Heart left ventricle (tissue), 16 donors: ENCODE results near the gene IL1R2. TPM values are rescaled to one million over a fixed set of nuclear protein-coding genes. Genes with fewer than 3 reads are reported as not detected.

Experiments
- ATAC-seq, 4 donors: fragments of 200-7000 bp; cut with Tn5 transposase; one replicate each; pipeline ENCODE4 v1.9.1; 2020 to 2022; ENCODE audit warnings: moderate library complexity in 4 of 4, mild to moderate bottlenecking in 3 of 4, moderate number of reproducible peaks in 1 of 4
- DNase-seq, 5 donors: peaks; one replicate each; pipeline ENCODE4 v3.0.0-alpha.2; 2020
- H3K27ac ChIP-seq, 12 donors: fragments of 200-600 bp; sonication (generic) in 4 of 12; one replicate each; pipeline versions ENCODE4 v1.5.0 to v1.8.0; 2016 to 2022; ENCODE audit warnings: mild to moderate bottlenecking in 2 of 12
- H3K27me3 ChIP-seq, 9 donors: fragments of 200-600 bp; sonication (generic) in 2 of 9; one replicate each; pipeline versions ENCODE4 v1.5.1 to v1.8.0; 2016 to 2022; ENCODE audit warnings: mild to moderate bottlenecking in 3 of 9
- H3K36me3 ChIP-seq, 9 donors: fragments of 200-600 bp; sonication (generic) in 2 of 9; one replicate each; pipeline versions ENCODE4 v1.5.0 to v1.8.0; 2018 to 2022; ENCODE audit warnings: mild to moderate bottlenecking in 2 of 9
- H3K4me1 ChIP-seq, 12 donors: fragments of 200-600 bp; sonication (generic) in 4 of 12; one replicate each; pipeline versions ENCODE4 v1.5.0 to v1.8.0; 2016 to 2022; ENCODE audit warnings: mild to moderate bottlenecking in 3 of 12
- H3K4me3 ChIP-seq, 12 donors: fragments of 200-600 bp; sonication (generic) in 4 of 12; one replicate each; pipeline versions ENCODE4 v1.5.0 to v1.8.0; 2017 to 2022; ENCODE audit warnings: mild to moderate bottlenecking in 9 of 12, moderate library complexity in 4 of 12
- H3K9me3 ChIP-seq, 12 donors: fragments of 200-600 bp; sonication (generic) in 4 of 12; one replicate each; pipeline versions ENCODE4 v1.5.0 to v1.8.0; 2016 to 2022; ENCODE audit warnings: mild to moderate bottlenecking in 1 of 12
- CTCF ChIP-seq, 12 donors: fragments of 200-600 bp; sonication (generic) in 4 of 12; IDR thresholded peaks; one replicate each; pipeline versions ENCODE4 v1.5.0 to v1.8.0; 2018 to 2022; ENCODE audit warnings: antibody characterized with exemption in 12 of 12, mild to moderate bottlenecking in 5 of 12
- POLR2A ChIP-seq, 2 donors: fragments of 450-650 bp; IDR thresholded peaks; one replicate each; pipeline ENCODE4 v1.6.1; 2017; ENCODE audit warnings: antibody characterized with exemption in 2 of 2, mild to moderate bottlenecking in 2 of 2, moderate library complexity in 2 of 2
- WGBS, 4 donors: extraction: QIAGEN DNeasy Blood & Tissue Kit in 2 of 4; methylation state at CpG; one replicate each; pipeline versions ENCODE4 v1.1.5 to v1.1.7; 2013 to 2018; 5-methylcytosine and 5-hydroxymethylcytosine counted together
- intact Hi-C, 10 donors: fragments of 100-400 bp; cut with DNase I; formaldehyde crosslinking; loops; one replicate each; pipeline versions ENCODE4 v1.11.1 to v1.14.2; 2022
- polyA plus RNA-seq, 2 donors: library from polyadenylated mRNA; stranded (reverse); fragments of 200-250 nt; gene quantifications; one replicate each; pipeline ENCODE4 v1.2.3, GENCODE V29; 2013
- total RNA-seq, 9 donors: library from RNA; depleted of rRNA in 2 of 9; stranded (reverse); fragments of >200 nt in 2 of 9; fragmentation: NEBNext Ultra II Directional in 3 of 9; extraction: Animal tissue kit (Norgen Biotek cat#: 25700) in 3 of 9; gene quantifications; one replicate each; pipeline versions ENCODE4 v1.1.0 to v1.2.4, GENCODE V29; 2016 to 2023
- donor health status: ischemic (EF 13 %, LVEDD 7.1; RV severe dilation, severe dysfunction).
- donor health status: healthy with polysubstance abuse.
- donor health status: DM: no; HTN: yes; CAD: no.
- donor health status: DM: no; HTN: no; CAD: no.
- donor health status: ischemic (EF 25% LVEDD 6.9; RV normal size, moderate dysfunction).
- donor health status: ischemic (EF 25% LVEDD 5.7; RV mildly dilated, moderate dysfunction).
- donor health status: healthy.
- donor health status: DM: yes; HTN: yes; CAD: no.
- donor health status: ischemic (EF 35%, LVEDD 5.7; RV mildly dilated, moderate dysfunction).
- donor health status: nonischemic (EF 11% LVEDD 7.7; RV severe dilation, severe dysfunction).
- donor health status: DM: yes; HTN: yes; CAD: no.
- donor health status: PGD.
- donor health status: ischemic (EF 29% LVEDD 5.4; RV normal size, mild dysfunction).
- donor health status: nonischemic (EF 23%, LVEDD 6.1; RV moderate dilation, normal function).

Gene IL1R2
- total and polyA plus RNA-seq, 11 donors = 0.77 to 8.0 (median 2.1) TPM; not detected in 3

GRCh38 chr2:102040229-102040628 lies 48.5 kb downstream of the IL1R2 start:
- Histone ChIP-seq H3K27me3 (no peaks in the 10 kb centered on the region), H3K4me3 (no peak overlapping the region), H3K36me3 (no peaks in the 10 kb centered on the region), H3K4me1 (peaks cover 0 to 47% (median 8%) of the 10 kb centered on the region in 12 donors), H3K27ac (peak overlapping the region in 1 of 12 donors; percentile 73), H3K9me3 (no peaks in the 10 kb centered on the region)
- 75 to 97% (median 89%) methylated on average over 3 of the region's 3 CpGs for WGBS, 4 donors
- no peak for DNase-seq
- ATAC-seq = no peak
- TF ChIP-seq CTCF (IDR thresholded peaks at IDR 0.05) = no peak
- no peak for TF ChIP-seq POLR2A (IDR thresholded peaks at IDR 0.05)
- intact Hi-C loops = no loop called here

GRCh38 chr2:102041351-102041750 lies 49.6 kb downstream of the IL1R2 start:
- peaks cover 0 to 2% (median 0%) of the 10 kb centered on the region in 9 donors for H3K27me3 ChIP-seq
- H3K4me1 ChIP-seq = peaks cover 0 to 48% (median 8%) of the 10 kb centered on the region in 12 donors
- intact Hi-C loops = no loop called here
- H3K36me3 ChIP-seq = no peaks in the 10 kb centered on the region
- 22 to 38% (median 30%) methylated on average over 2 of the region's 2 CpGs for WGBS, 4 donors
- H3K9me3 ChIP-seq = no peaks in the 10 kb centered on the region
- DNase-seq (no peak), ATAC-seq (peak in 3 of 4 donors; percentile 57 to 79 (median 64))
- no peak for TF ChIP-seq POLR2A (IDR thresholded peaks at IDR 0.05)
- TF ChIP-seq CTCF (IDR thresholded peaks at IDR 0.05) = no peak
- peak overlapping the region in 1 of 12 donors; percentile 73 for H3K27ac ChIP-seq
- no peak overlapping the region for H3K4me3 ChIP-seq

DNA sequence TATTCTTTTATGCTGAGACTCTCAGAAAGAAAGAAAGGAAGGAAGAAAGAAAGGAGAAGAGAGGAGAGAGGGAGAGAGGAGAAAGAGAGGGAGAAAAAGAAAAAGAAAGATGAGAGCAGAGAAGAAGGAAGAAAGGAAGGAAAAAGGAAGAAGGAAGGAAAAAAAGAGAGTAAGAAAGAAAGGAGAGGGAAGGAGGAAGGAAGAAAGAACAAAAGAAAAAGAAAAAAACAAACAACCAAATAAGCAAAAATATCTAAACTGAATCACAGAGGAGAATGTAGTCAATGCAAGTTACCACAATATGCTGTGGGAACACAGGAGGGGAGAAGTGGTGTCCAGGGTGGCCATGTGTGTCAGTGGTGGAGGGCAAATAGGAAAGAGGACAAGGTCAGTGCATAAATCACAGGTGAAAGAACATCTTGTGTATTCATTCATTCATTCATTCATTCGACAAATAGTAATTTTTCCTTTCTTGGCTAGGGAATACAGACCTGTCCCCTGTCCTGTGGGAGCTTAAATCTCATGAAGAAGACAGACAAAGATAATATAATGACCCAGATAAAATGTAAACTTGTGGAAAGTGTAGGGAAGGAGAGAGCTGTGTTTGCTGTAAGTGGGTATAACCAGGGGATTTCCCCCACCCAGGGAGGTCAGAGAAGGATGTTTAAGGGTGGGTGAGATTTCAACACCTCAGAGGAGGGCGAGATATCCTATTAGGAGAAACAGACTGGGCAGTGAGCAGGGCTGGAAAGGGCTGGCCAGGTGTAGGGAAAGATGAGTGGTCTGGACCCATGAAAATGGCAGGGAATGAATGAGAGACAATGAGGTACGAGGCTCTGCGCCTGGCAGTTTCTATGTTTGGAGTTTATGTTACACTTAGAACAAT lies 50.7 kb downstream of the IL1R2 start:
- DNase-seq (no peak), ATAC-seq (no peak)
- TF ChIP-seq CTCF (IDR thresholded peaks at IDR 0.05) = no peak
- TF ChIP-seq POLR2A (IDR thresholded peaks at IDR 0.05) = no peak
- Histone ChIP-seq H3K27me3 (peaks cover 0 to 3% (median 0%) of the 10 kb centered on the region in 9 donors), H3K27ac (peak overlapping the region in 1 of 12 donors; percentile 73), H3K9me3 (no peaks in the 10 kb centered on the region), H3K36me3 (no peaks in the 10 kb centered on the region), H3K4me3 (no peak overlapping the region), H3K4me1 (peaks cover 0 to 48% (median 3%) of the 10 kb centered on the region in 12 donors)
- intact Hi-C loops = no loop called here
- WGBS, 4 donors = 90 to 94% (median 92%) methylated on average over 4 of the region's 4 CpGs

GRCh38 chr2:102043560-102043959 lies 51.8 kb downstream of the IL1R2 start:
- intact Hi-C loops = no loop called here
- no peak for DNase-seq
- H3K27me3 ChIP-seq = peaks cover 0 to 3% (median 0%) of the 10 kb centered on the region in 9 donors
- TF ChIP-seq CTCF (IDR thresholded peaks at IDR 0.05) (no peak), POLR2A (IDR thresholded peaks at IDR 0.05) (no peak)
- H3K4me3 ChIP-seq = no peak overlapping the region
- WGBS, 4 donors = 91 to 98% (median 93%) methylated on average over 1 of the region's 1 CpG
- H3K36me3 ChIP-seq = no peaks in the 10 kb centered on the region
- no peak for ATAC-seq
- H3K27ac ChIP-seq = no peak overlapping the region
- no peaks in the 10 kb centered on the region for H3K9me3 ChIP-seq
- H3K4me1 ChIP-seq = peaks cover 0 to 40% (median 2%) of the 10 kb centered on the region in 12 donors
